HG02870 (cell line): Measurements from ENCODE around the gene RNASE13.
A peak's percentile ranks its signal among the peaks of the same experiment; 100 is the strongest.
"Not testable (repeated sequence)": the region's sequence is repeated elsewhere in the genome, so short reads cannot be mapped to it uniquely, and the experiment has no call there.

ENCODE experiments used
- ATAC-seq: cut with Tn5 transposase; IDR thresholded peaks from one replicate; pipeline ENCODE4 v1.9.1; 2021; ENCODE audit warnings: mild to moderate bottlenecking, moderate library complexity; ENCODE audit not compliant: unreplicated experiment

RNASE13 gene

GRCh38 chr14:21042918-21043317, 8.3 kb upstream of the RNASE13 start:
- no peak for ATAC-seq

- ATAC-seq: no peak
Observed at GRCh38 chr14:21041676-21042433, 7.2 kb upstream of the RNASE13 start, which contains the start of gene RNASE7. TSS of gene RNASE7 (plus strand) at chr14:21042362. CDS start at chr14:21042993, 631 bp downstream.

GRCh38 chr14:21040941-21041340, 6.3 kb upstream of the RNASE13 start:
- ATAC-seq: not testable (repeated sequence)

- no peak for ATAC-seq
Observed at GRCh38 chr14:21040370-21040925, 5.8 kb upstream of the RNASE13 start.

- ATAC-seq: peak; percentile 78
Observed at GRCh38 chr14:21039585-21040369, 5.2 kb upstream of the RNASE13 start.

- no peak for ATAC-seq
Observed at GRCh38 chr14:21038441-21039422, 4.1 kb upstream of the RNASE13 start.

GRCh38 chr14:21037156-21037555, 2.5 kb upstream of the RNASE13 start:
- no peak for ATAC-seq

- ATAC-seq: no peak
Observed at GRCh38 chr14:21036751-21037150, 2.1 kb upstream of the RNASE13 start.

GRCh38 chr14:21033133-21033698, 1.4 kb downstream of the RNASE13 start:
- ATAC-seq: no peak

- no peak for ATAC-seq
Observed at GRCh38 chr14:21032326-21033132, 2.1 kb downstream of the RNASE13 start.

GRCh38 chr14:21030531-21030930, 4.1 kb downstream of the RNASE13 start:
- no peak for ATAC-seq

GRCh38 chr14:21029917-21030316, 4.7 kb downstream of the RNASE13 start, which contains the start of gene TPPP2:
TSS of gene TPPP2 (plus strand) at chr14:21030217. CDS start at chr14:21030582, 365 bp downstream.
- ATAC-seq: no peak

- no peak for ATAC-seq
Observed at GRCh38 chr14:21026988-21027315, 7.7 kb downstream of the RNASE13 start.

GRCh38 chr14:21026274-21026987, 8.2 kb downstream of the RNASE13 start:
- no peak for ATAC-seq

- ATAC-seq: no peak
Observed at GRCh38 chr14:21025371-21026273, 9.0 kb downstream of the RNASE13 start.

- ATAC-seq: no peak
Observed at GRCh38 chr14:21024585-21025370, 9.8 kb downstream of the RNASE13 start, which contains the start of gene NDRG2. TSS of gene NDRG2 (minus strand) at chr14:21025061. CDS start at chr14:21023315, 1,746 bp downstream.
